Lung (tissue), 12 donors: ENCODE measurements around the gene SEMA4F. TPM values are rescaled to one million over a fixed set of nuclear protein-coding genes. Genes with fewer than 3 reads are reported as not detected.

Experiments
- ATAC-seq: fragments of 200-7000 bp; cut with Tn5 transposase; one replicate; pipeline ENCODE4 v1.9.1; 2020; ENCODE audit warnings: moderate number of reproducible peaks; ENCODE audit not compliant: insufficient read depth, low FRiP score
- DNase-seq, 3 donors: peaks; one replicate each; pipeline ENCODE4 v3.0.0-alpha.2; 2013 to 2017
- H3K27ac ChIP-seq, 2 donors: one replicate each; pipeline ENCODE4 v1.5.1; 2013; ENCODE audit warnings: mild to moderate bottlenecking in 2 of 2, moderate library complexity in 2 of 2, control low read depth in 1 of 2, inconsistent platforms in 1 of 2, low read depth in 1 of 2, low read length in 1 of 2
- H3K27me3 ChIP-seq, 3 donors: one replicate each; pipeline ENCODE4 v1.5.1; 2013; ENCODE audit warnings: low read length in 2 of 3; ENCODE audit not compliant: control insufficient read depth in 3 of 3, insufficient read depth in 3 of 3
- H3K36me3 ChIP-seq, 4 donors: one replicate each; pipeline ENCODE4 v1.5.1; 2013; ENCODE audit warnings: low read length in 4 of 4, mild to moderate bottlenecking in 1 of 4, moderate library complexity in 1 of 4; ENCODE audit not compliant: control insufficient read depth in 4 of 4, insufficient read depth in 4 of 4
- H3K4me1 ChIP-seq, 5 donors: one replicate each; pipeline ENCODE4 v1.5.1; 2013; ENCODE audit warnings: low read length in 5 of 5, mild to moderate bottlenecking in 2 of 5, moderate library complexity in 1 of 5; ENCODE audit not compliant: control insufficient read depth in 5 of 5, insufficient read depth in 5 of 5
- H3K4me3 ChIP-seq: one replicate; pipeline ENCODE4 v1.5.1; 2013; ENCODE audit warnings: mild to moderate bottlenecking, control low read depth, moderate library complexity
- H3K9ac ChIP-seq, 2 donors: one replicate each; pipeline ENCODE4 v1.5.1; 2013; ENCODE audit warnings: low read length in 2 of 2, control low read depth in 1 of 2; ENCODE audit not compliant: insufficient read depth in 1 of 2
- H3K9me3 ChIP-seq, 4 donors: one replicate each; pipeline ENCODE4 v1.5.1; 2013; ENCODE audit warnings: low read length in 3 of 4, mild to moderate bottlenecking in 1 of 4, moderate library complexity in 1 of 4; ENCODE audit not compliant: control insufficient read depth in 4 of 4, insufficient read depth in 3 of 4
- CTCF ChIP-seq: IDR thresholded peaks from 2 replicates; pipeline ENCODE4 v1.5.1; 2012; ENCODE audit warnings: mild to moderate bottlenecking; ENCODE audit errors: control extremely low read depth, extremely low read depth
- WGBS, 2 donors: extraction: QIAGEN DNeasy Blood & Tissue Kit; methylation state at CpG; one replicate each; pipeline ENCODE4 v1.1.7; 2013; 5-methylcytosine and 5-hydroxymethylcytosine counted together
- polyA plus RNA-seq, 2 donors: library from polyadenylated mRNA; stranded (reverse); fragments of 200-250 nt; gene quantifications; one replicate each; pipeline ENCODE4 v1.2.1, GENCODE V29; 2013
- total RNA-seq, 2 donors: library from RNA; depleted of rRNA in 1 of 2; stranded (reverse); fragments of >200 nt in 1 of 2; gene quantifications; one replicate each; pipeline ENCODE4 v1.2.1, GENCODE V29; 2014 to 2021
- donor health status: control.
- donor health status: control.
- donor health status: Bipolar disorder and iron deficiency.
- donor health status: healthy.
- donor health status: DM: yes; HTN: yes; CAD: no.

SEMA4F gene
- total and polyA plus RNA-seq, 4 donors: 3.0 to 9.6 (median 4.2) TPM

GRCh38 chr2:74688881-74689280, 34.8 kb downstream of the SEMA4F start:
- ATAC-seq (no peak), DNase-seq (no peak)
- Histone ChIP-seq H3K4me3 (no peak overlapping the region), H3K9me3 (peaks cover 0 to 3% (median 0%) of the 10 kb centered on the region in 4 donors), H3K27me3 (peaks cover 0 to 21% (median 4%) of the 10 kb centered on the region in 3 donors), H3K36me3 (no peaks in the 10 kb centered on the region), H3K27ac (no peak overlapping the region), H3K4me1 (no peaks in the 10 kb centered on the region), H3K9ac (no peak overlapping the region)
- 86 to 94% methylated on average over 1 of the region's 1 CpG for WGBS, 2 donors
- no peak for TF ChIP-seq CTCF

DNA sequence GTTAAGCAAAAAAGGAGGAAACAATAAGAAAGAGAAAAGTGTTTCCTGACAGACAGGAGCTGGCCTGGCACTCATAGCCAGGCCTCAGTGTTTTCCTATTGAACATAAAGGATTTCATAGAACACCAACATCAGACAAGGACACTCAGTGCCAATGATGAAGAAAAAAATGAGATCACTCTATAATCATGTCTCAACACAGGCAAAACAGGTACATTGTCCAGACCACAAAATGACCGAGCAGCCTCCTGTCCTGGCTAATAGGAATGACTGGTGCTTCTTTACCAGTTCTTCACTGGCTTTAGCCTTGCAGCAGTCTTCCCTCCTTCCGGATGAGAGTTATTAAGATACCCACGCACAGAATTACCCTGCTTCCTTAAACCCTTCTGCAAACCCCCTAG, 35.6 kb downstream of the SEMA4F start:
- TF ChIP-seq CTCF: no peak
- WGBS, 2 donors: 80 to 81% methylated on average over 3 of the region's 3 CpGs
- ATAC-seq (no peak), DNase-seq (no peak)
- H3K9me3 ChIP-seq: peaks cover 0 to 3% (median 0%) of the 10 kb centered on the region in 4 donors
- H3K4me1 ChIP-seq: no peaks in the 10 kb centered on the region
- H3K27ac ChIP-seq: no peak overlapping the region
- no peaks in the 10 kb centered on the region for H3K36me3 ChIP-seq
- no peak overlapping the region for H3K4me3 ChIP-seq
- no peak overlapping the region for H3K9ac ChIP-seq
- H3K27me3 ChIP-seq: peaks cover 0 to 24% (median 4%) of the 10 kb centered on the region in 3 donors

DNA sequence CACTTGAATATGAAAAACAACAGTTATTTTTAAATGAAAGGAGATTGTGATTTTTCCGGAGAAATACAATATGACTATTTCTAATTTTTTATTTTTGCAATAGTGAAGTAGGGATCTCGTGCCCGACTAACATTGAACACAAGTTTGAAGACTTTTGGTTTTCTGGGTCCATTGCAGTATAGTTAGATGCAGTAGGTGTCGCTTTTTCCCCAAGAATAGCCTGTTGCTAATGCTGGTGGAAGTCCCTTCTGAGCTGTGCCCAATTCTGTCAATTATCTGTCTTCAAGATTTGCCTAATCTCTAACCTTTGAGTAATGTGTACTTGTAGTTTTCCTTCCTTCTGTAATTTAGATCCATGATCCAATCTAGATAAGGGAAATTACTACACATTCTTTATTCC, 36.5 kb downstream of the SEMA4F start:
- Histone ChIP-seq H3K27ac (no peak overlapping the region), H3K4me3 (no peak overlapping the region), H3K36me3 (no peaks in the 10 kb centered on the region), H3K27me3 (peaks cover 0 to 24% (median 4%) of the 10 kb centered on the region in 3 donors), H3K9ac (no peak overlapping the region), H3K9me3 (no peaks in the 10 kb centered on the region), H3K4me1 (no peaks in the 10 kb centered on the region)
- peak; percentile 55 for TF ChIP-seq CTCF
- ATAC-seq (peak; percentile 85), DNase-seq (peak; percentile 31 to 77 (median 67))
- 6 to 10% methylated on average over 4 of the region's 4 CpGs for WGBS, 2 donors

DNA sequence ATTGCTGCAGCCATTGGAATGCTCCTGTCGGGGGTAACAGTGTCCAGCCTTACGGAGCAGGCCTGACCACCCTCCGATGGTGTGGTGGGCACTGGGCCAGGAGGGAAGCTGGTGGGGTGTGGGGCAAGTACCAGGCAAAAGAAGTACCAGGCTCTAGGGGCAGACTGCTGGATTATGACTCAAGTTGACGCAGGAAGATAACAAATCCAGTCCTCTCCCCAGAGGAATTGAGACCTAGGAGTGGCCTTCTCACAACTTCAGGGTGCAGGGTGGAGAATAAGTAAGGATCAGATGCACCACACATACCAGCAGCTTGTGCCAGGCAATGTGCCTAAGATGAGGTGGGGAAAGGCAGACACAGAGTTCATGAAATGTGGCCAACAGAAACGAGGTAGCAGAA, 37.9 kb downstream of the SEMA4F start:
- Histone ChIP-seq H3K9ac (no peak overlapping the region), H3K36me3 (no peaks in the 10 kb centered on the region), H3K27ac (no peak overlapping the region), H3K27me3 (peaks cover 0 to 24% (median 4%) of the 10 kb centered on the region in 3 donors), H3K4me1 (no peaks in the 10 kb centered on the region), H3K9me3 (no peaks in the 10 kb centered on the region), H3K4me3 (no peak overlapping the region)
- 81 to 85% methylated on average over 5 of the region's 5 CpGs for WGBS, 2 donors
- ATAC-seq (no peak), DNase-seq (no peak)
- no peak for TF ChIP-seq CTCF
